ENCODE results near the gene FJX1.
A peak's percentile ranks its signal among the peaks of the same experiment; 100 is the strongest.
"Not testable (repeated sequence)": the region's sequence is repeated elsewhere in the genome, so short reads cannot be mapped to it uniquely, and the experiment has no call there.

The FJX1 gene

DNA sequence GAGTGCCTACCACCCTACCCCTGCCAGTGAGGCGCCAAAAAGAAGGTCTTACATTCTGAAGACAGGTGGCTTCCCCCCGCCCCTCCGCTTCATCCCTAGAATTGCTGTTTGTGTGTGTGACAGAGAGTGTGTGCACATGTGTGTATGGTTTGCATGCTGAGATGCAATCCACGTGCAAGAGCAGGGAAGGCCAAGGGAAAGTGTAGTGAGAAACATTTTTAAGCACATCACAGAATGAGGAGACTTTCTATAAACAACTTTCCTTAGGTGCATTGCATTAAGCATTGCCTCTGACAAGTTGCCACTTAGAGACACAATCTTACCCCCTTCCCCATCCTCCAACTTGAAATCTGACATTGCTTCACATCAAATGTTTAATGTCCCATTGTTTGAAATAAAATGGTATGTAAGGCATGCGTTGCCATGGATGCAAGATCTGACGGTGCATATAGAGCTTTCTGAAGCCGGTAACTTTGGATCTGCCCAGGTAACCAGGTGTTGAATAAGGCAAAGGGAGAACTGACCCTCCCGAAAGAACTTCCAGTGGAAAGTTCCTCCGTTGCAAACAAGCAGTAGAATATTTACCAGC lies 21.4 kb downstream of the FJX1 start:
- no peaks in the 10 kb centered on the region for H3K9me3 Mint-ChIP-seq
- H3K27me3 Mint-ChIP-seq, result peaks cover 2% of the 10 kb centered on the region
- no peak overlapping the region for H3K4me3 Mint-ChIP-seq
- no peaks in the 10 kb centered on the region for H3K36me3 Mint-ChIP-seq
- no peak overlapping the region for H3K27ac Mint-ChIP-seq
- no peaks in the 10 kb centered on the region for H3K4me1 Mint-ChIP-seq

DNA sequence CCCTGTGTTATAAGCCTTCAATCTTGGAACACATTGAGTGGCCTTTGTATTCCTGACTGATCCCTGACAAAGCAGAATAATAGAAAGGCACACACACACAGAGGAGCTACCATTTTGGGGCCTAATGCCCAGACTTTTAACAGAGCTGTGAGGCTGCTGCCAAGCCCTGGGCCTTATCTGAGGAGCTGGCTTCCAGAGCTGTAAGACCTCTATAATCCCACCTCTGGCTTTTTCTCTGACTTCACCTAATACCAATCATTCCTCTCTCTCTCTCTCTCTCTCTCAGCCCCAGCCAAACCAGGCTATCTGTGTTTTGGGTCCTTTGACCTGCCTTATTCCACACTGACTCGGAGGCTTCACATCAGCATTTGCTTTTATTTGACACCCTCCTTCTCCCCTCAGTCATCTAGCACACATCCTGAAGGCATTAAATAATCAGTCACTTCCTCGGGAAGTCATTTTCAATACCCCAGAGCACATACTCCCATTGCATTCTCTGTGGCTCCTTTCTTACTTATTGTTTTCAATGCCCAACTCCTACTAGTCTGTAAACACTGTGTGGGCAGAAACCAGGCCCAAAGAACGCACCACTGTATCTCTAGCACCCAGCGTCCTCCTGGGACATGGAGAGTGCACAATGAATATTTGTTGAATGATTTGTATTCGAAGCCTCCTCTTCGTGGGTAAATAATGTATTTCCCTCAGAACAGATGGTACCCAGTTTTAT lies 23.1 kb downstream of the FJX1 start:
- no peak overlapping the region for H3K4me3 Mint-ChIP-seq
- no peaks in the 10 kb centered on the region for H3K9me3 Mint-ChIP-seq
- H3K27me3 Mint-ChIP-seq, result peaks cover 4% of the 10 kb centered on the region
- H3K36me3 Mint-ChIP-seq, result no peaks in the 10 kb centered on the region
- H3K27ac Mint-ChIP-seq, result no peak overlapping the region
- H3K4me1 Mint-ChIP-seq, result no peaks in the 10 kb centered on the region

- no peak overlapping the region for H3K27ac Mint-ChIP-seq
- H3K27me3 Mint-ChIP-seq, result peaks cover 7% of the 10 kb centered on the region
- H3K4me3 Mint-ChIP-seq, result no peak overlapping the region
- H3K4me1 Mint-ChIP-seq, result no peaks in the 10 kb centered on the region
- H3K36me3 Mint-ChIP-seq, result no peaks in the 10 kb centered on the region
- no peaks in the 10 kb centered on the region for H3K9me3 Mint-ChIP-seq
Measured at GRCh38 chr11:35641964-35642363, 23.7 kb downstream of the FJX1 start.

GRCh38 chr11:35647421-35648093 lies 29.3 kb downstream of the FJX1 start:
- Mint-ChIP-seq H3K9me3 (no peaks in the 10 kb centered on the region), H3K4me1 (peaks cover 3% of the 10 kb centered on the region), H3K27ac (no peak overlapping the region), H3K27me3 (peaks cover 14% of the 10 kb centered on the region), H3K36me3 (no peaks in the 10 kb centered on the region), H3K4me3 (no peak overlapping the region)

- H3K4me3 Mint-ChIP-seq, result no peak overlapping the region
- H3K4me1 Mint-ChIP-seq, result peaks cover 3% of the 10 kb centered on the region
- H3K9me3 Mint-ChIP-seq, result no peaks in the 10 kb centered on the region
- no peak overlapping the region for H3K27ac Mint-ChIP-seq
- H3K27me3 Mint-ChIP-seq, result peaks cover 20% of the 10 kb centered on the region
- H3K36me3 Mint-ChIP-seq, result no peaks in the 10 kb centered on the region
Measured at GRCh38 chr11:35650006-35650405, 31.7 kb downstream of the FJX1 start.

DNA sequence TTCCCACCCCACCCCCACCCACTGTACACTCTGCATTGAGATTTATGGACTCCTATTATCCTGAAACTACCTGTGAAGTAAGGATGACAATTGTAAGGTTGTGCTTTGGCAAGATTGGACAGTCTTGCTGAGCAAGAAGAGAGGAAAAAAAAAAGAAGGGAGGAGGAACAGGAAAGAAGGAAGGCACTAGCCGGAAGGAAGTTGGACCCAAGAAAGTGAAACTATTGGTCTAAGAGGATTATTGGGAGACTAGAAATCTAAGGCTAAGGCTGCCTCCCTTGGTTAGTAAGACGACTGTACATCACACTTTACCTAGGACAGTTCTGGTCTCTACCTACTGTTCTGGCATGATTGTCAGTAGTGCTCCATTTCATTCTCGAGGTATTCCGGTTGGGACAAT lies 32.2 kb downstream of the FJX1 start:
- Mint-ChIP-seq H3K36me3 (no peaks in the 10 kb centered on the region), H3K4me1 (peaks cover 3% of the 10 kb centered on the region), H3K4me3 (no peak overlapping the region), H3K27me3 (peaks cover 20% of the 10 kb centered on the region), H3K9me3 (no peaks in the 10 kb centered on the region), H3K27ac (no peak overlapping the region)

GRCh38 chr11:35651263-35651662 lies 33.0 kb downstream of the FJX1 start:
- H3K27me3 Mint-ChIP-seq, result peaks cover 18% of the 10 kb centered on the region
- no peaks in the 10 kb centered on the region for H3K36me3 Mint-ChIP-seq
- peak overlapping the region; percentile 71 for H3K27ac Mint-ChIP-seq
- peaks cover 3% of the 10 kb centered on the region for H3K4me1 Mint-ChIP-seq
- no peak overlapping the region for H3K4me3 Mint-ChIP-seq
- no peaks in the 10 kb centered on the region for H3K9me3 Mint-ChIP-seq

GRCh38 chr11:35652786-35653185 lies 34.5 kb downstream of the FJX1 start:
- H3K36me3 Mint-ChIP-seq, H3K4me3 Mint-ChIP-seq, H3K9me3 Mint-ChIP-seq, H3K4me1 Mint-ChIP-seq, H3K27ac Mint-ChIP-seq: not testable (repeated sequence)
- H3K27me3 Mint-ChIP-seq, result peaks cover 15% of the 10 kb centered on the region

DNA sequence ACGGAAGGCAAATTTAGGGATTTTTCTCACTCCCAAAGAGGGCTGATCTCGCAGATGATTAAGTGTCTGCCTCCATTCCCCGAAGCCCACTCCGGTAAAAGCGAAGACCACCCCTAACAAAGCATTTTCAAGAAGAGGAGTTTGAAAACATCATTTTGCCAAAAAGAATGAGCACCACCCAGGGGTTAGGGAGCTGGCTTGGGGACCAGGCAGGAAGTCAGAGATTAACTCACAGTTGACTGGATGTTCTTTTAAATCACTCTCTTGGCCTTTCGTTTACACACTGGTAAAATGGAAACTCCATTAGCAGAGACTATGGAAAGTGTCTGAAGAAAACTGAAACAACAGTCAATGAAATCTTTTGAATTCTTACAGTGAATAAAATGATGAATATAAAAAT lies 36.5 kb downstream of the FJX1 start:
- no peaks in the 10 kb centered on the region for H3K36me3 Mint-ChIP-seq
- no peaks in the 10 kb centered on the region for H3K9me3 Mint-ChIP-seq
- H3K27me3 Mint-ChIP-seq, result peaks cover 17% of the 10 kb centered on the region
- H3K27ac Mint-ChIP-seq, result no peak overlapping the region
- no peak overlapping the region for H3K4me3 Mint-ChIP-seq
- H3K4me1 Mint-ChIP-seq, result peaks cover 2% of the 10 kb centered on the region

DNA sequence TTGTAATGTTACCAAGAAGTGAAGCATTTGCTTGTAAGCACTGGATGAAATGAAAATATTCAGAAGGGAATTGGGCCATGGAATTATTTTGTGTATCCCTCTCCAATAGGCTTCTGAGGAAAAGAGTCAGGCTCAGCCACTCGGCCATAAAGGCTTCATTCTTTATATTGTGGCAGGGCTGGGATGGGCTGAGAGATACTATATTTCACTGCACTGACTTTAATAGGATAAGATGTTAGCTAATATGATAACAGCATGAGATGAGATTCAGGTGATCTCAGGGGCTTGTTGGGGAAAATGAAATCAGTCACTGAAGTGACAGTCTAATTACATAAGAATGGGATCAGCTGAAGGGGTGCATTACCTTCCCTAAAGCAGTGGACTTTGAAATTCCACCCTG lies 37.0 kb downstream of the FJX1 start:
- Mint-ChIP-seq H3K4me3 (no peak overlapping the region), H3K27me3 (peaks cover 17% of the 10 kb centered on the region), H3K4me1 (no peaks in the 10 kb centered on the region), H3K9me3 (no peaks in the 10 kb centered on the region), H3K27ac (no peak overlapping the region), H3K36me3 (no peaks in the 10 kb centered on the region)

- Mint-ChIP-seq H3K36me3 (no peaks in the 10 kb centered on the region), H3K4me1 (no peaks in the 10 kb centered on the region), H3K4me3 (no peak overlapping the region), H3K27me3 (peaks cover 16% of the 10 kb centered on the region), H3K27ac (no peak overlapping the region), H3K9me3 (no peaks in the 10 kb centered on the region)
Measured at GRCh38 chr11:35655856-35656255, 37.6 kb downstream of the FJX1 start.

DNA sequence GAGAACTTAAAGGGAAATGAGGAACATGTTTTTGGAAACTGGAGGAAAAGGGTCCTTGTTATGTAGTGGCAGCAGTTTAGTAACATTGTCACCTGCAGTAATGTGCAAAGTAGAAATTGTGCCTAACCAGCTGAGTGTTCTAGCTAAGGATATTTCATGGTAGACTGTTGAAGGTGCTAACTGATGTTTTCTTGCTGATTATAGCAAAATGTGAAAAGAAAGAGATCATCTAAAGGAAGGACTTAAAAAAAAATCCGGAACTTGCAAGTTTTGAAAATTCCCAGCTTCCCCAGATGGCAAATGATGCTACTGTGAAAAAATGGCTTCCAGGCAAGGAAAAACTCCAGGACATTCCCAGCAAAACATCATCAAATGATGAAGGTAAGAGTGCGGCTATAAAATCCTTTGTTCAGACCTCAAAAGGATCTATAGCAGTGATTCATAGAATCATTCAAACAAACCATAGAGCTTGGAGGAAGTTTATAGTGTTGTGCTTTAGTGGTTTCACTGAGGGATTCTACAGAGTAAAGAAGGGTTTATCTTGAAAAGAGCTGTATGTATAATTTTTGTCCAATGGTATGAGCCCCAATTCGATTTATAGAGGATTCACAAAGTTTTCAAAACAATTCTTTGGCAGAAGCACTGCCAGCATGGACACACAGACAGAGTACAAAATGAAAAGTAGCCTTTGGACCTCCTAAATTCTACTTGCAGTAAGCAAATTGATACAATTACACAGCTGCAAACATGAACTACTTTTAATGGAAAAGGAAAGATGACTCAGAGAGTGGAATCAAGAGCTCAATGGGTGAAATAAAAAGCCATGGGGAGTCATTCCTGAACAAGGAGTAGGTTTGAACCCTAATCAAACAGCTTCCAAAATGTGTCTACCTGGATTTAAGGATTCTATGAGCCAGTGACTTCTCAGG lies 40.0 kb downstream of the FJX1 start:
- no peak overlapping the region for H3K27ac Mint-ChIP-seq
- H3K4me3 Mint-ChIP-seq, result no peak overlapping the region
- H3K36me3 Mint-ChIP-seq, result peaks cover 4% of the 10 kb centered on the region
- H3K27me3 Mint-ChIP-seq, result peaks cover 12% of the 10 kb centered on the region
- peaks cover 3% of the 10 kb centered on the region for H3K9me3 Mint-ChIP-seq
- peaks cover 16% of the 10 kb centered on the region for H3K4me1 Mint-ChIP-seq

GRCh38 chr11:35661534-35661933 lies 43.3 kb downstream of the FJX1 start:
- peaks cover 19% of the 10 kb centered on the region for H3K9me3 Mint-ChIP-seq
- H3K4me1 Mint-ChIP-seq, result peaks cover 45% of the 10 kb centered on the region
- H3K4me3 Mint-ChIP-seq, result peak overlapping the region; percentile 97
- peaks cover 31% of the 10 kb centered on the region for H3K36me3 Mint-ChIP-seq
- peaks cover 5% of the 10 kb centered on the region for H3K27me3 Mint-ChIP-seq
- no peak overlapping the region for H3K27ac Mint-ChIP-seq

GRCh38 chr11:35662061-35662648 lies 43.9 kb downstream of the FJX1 start:
- Mint-ChIP-seq H3K4me1 (peaks cover 48% of the 10 kb centered on the region), H3K9me3 (peaks cover 19% of the 10 kb centered on the region), H3K27ac (peak overlapping the region; percentile 99), H3K4me3 (peak overlapping the region; percentile 97), H3K27me3 (peaks cover 3% of the 10 kb centered on the region), H3K36me3 (peaks cover 31% of the 10 kb centered on the region)

Measured in activated naive CD4-positive, alpha-beta T cell treated with anti-CD3 and anti-CD28 coated beads, Interleukin-2, amount 50 U/mL, for 24 hours (primary cell).